ENCODE data around the gene DPP3. TPM values are rescaled to one million over a fixed set of nuclear protein-coding genes. Genes with fewer than 3 reads are reported as not detected.

Gene DPP3
- total RNA-seq, 1 experiment from 2014 or later, result 71.2 TPM

GRCh38 chr11:66479394-66480116 lies 679 bp upstream of the DPP3 start:
- peak; percentile 33 for DNase-seq (ENCODE audit: low read depth)

GRCh38 chr11:66484806-66485380 lies 4.7 kb downstream of the DPP3 start:
- DNase-seq (ENCODE audit: low read depth), result no peak

GRCh38 chr11:66488957-66489356 lies 8.7 kb downstream of the DPP3 start:
- DNase-seq (ENCODE audit: low read depth), result no peak

- DNase-seq (ENCODE audit: low read depth), result no peak
Observed at GRCh38 chr11:66489636-66490035, 9.4 kb downstream of the DPP3 start.

- DNase-seq (ENCODE audit: low read depth), result no peak
Observed at GRCh38 chr11:66491315-66491935, 11.2 kb downstream of the DPP3 start.

- DNase-seq (ENCODE audit: low read depth), result no peak
Observed at GRCh38 chr11:66492161-66492865, 12.1 kb downstream of the DPP3 start.

- no peak for DNase-seq (ENCODE audit: low read depth)
Observed at GRCh38 chr11:66493130-66493529, 12.9 kb downstream of the DPP3 start.

GRCh38 chr11:66494458-66494857 lies 14.2 kb downstream of the DPP3 start:
- DNase-seq (ENCODE audit: low read depth), result no peak

GRCh38 chr11:66494935-66495334 lies 14.7 kb downstream of the DPP3 start:
- DNase-seq (ENCODE audit: low read depth), result no peak

- no peak for DNase-seq (ENCODE audit: low read depth)
Observed at GRCh38 chr11:66495401-66495854, 15.2 kb downstream of the DPP3 start.

GRCh38 chr11:66497206-66497605 lies 17.0 kb downstream of the DPP3 start:
- DNase-seq (ENCODE audit: low read depth), result no peak

- no peak for DNase-seq (ENCODE audit: low read depth)
Observed at GRCh38 chr11:66498506-66498905, 18.3 kb downstream of the DPP3 start.

GRCh38 chr11:66505276-66505816 lies 25.1 kb downstream of the DPP3 start:
- DNase-seq (ENCODE audit: low read depth), result no peak

- no peak for DNase-seq (ENCODE audit: low read depth)
Observed at GRCh38 chr11:66509131-66509561, 28.9 kb downstream of the DPP3 start.

GRCh38 chr11:66510271-66510989 lies 30.2 kb downstream of the DPP3 start, which contains the start of gene BBS1:
BBS1 (plus strand) TSS chr11:66510635; CDS start chr11:66510660, 25 bp downstream.
- DNase-seq (ENCODE audit: low read depth), result peak; percentile 63

- no peak for DNase-seq (ENCODE audit: low read depth)
Observed at GRCh38 chr11:66510990-66511339, 30.7 kb downstream of the DPP3 start.

- DNase-seq (ENCODE audit: low read depth), result no peak
Observed at GRCh38 chr11:66523611-66524010, 43.4 kb downstream of the DPP3 start.

- no peak for DNase-seq (ENCODE audit: low read depth)
Observed at GRCh38 chr11:66524304-66525040, 44.2 kb downstream of the DPP3 start.

GRCh38 chr11:66529069-66529468 lies 48.8 kb downstream of the DPP3 start:
- DNase-seq (ENCODE audit: low read depth), result no peak

GRCh38 chr11:66529655-66530054 lies 49.4 kb downstream of the DPP3 start:
- DNase-seq (ENCODE audit: low read depth), result no peak

Measured in LHCN-M2 (cell line).